HCT116 (cell line): ENCODE measurements around the gene TEX9. TPM values are rescaled to one million over a fixed set of nuclear protein-coding genes. Genes with fewer than 3 reads are reported as not detected.

Experiments used
- ATAC-seq: fragments of 200-7000 bp; cut with Tn5 transposase; 2 replicates; pipeline ENCODE4 v1.9.1; 2020; ENCODE audit warnings: mild to moderate bottlenecking, moderate library complexity
- BruUV-seq: library from RNA; stranded (reverse); fragments of 400-500 nt; replicated peaks from 2 replicates; lab custom pipeline; 2021; lab: Mats Ljungman, UMichigan
- CTCF ChIA-PET: fragments of 300-600 bp; sonication (Branson Sonifier 250); formaldehyde crosslinking; loops from one replicate; lab custom pipeline; 2021; ENCODE audit warnings: antibody characterized with exemption; lab: Charles Lee
- POLR2A ChIA-PET: fragments of 300-600, 350-600 bp; sonication (Branson Sonifier 250); formaldehyde crosslinking; loops from one replicate; lab custom pipeline; 2021; ENCODE audit warnings: antibody characterized with exemption; lab: Charles Lee
- RAD21 ChIA-PET, 2 experiments: fragments of 300-600 bp; sonication (Branson Sonifier 250); formaldehyde crosslinking; loops; one replicate each; lab custom pipeline; 2023; ENCODE audit warnings: low total read pairs in 2 of 2; ENCODE audit not compliant: uncharacterized antibody in 2 of 2, unreplicated experiment in 2 of 2, low non-redundant PET in 1 of 2; lab: Charles Lee
- DNase-seq: peaks from one replicate; pipeline ENCODE4 v3.0.0-alpha.2; 2010; ENCODE audit warnings: low read depth, low spot score
- H2AFZ ChIP-seq: fragments of 200-600 bp; shearing (Covaris generic), sonication (generic); 2 replicates; pipeline ENCODE4 v1.6.1; 2017; ENCODE audit warnings: low read depth, mixed run types, mixed read lengths, antibody characterized with exemption, low read length; ENCODE audit not compliant: poor library complexity, severe bottlenecking
- H3K27ac ChIP-seq: 2 replicates; pipeline ENCODE4 v1.5.1; 2012; ENCODE audit warnings: low read depth, low read length
- H3K27me3 ChIP-seq: fragments of 200-600 bp; sonication (generic); 2 replicates; pipeline ENCODE4 v1.6.1; 2016; ENCODE audit warnings: mixed run types, low read length, mixed read lengths; ENCODE audit not compliant: insufficient read depth
- H3K36me3 ChIP-seq, 2 experiments: fragments of 200-500 bp in 1 of 2; fragments of 200-600 bp in 1 of 2; sonication (Bioruptor generic) in 1 of 2; sonication (generic) in 1 of 2; 2 replicates each; pipeline versions ENCODE4 v1.5.1 to v1.6.1; 2014 to 2016; ENCODE audit warnings: low read length in 2 of 2, inconsistent platforms in 1 of 2, mixed read lengths in 1 of 2, mixed run types in 1 of 2; ENCODE audit not compliant: insufficient read depth in 2 of 2, control insufficient read depth in 1 of 2
- H3K4me1 ChIP-seq, 2 experiments: fragments of 200-600 bp in 1 of 2; sonication (generic) in 1 of 2; 2 replicates each; pipeline versions ENCODE4 v1.5.1 to v1.6.1; 2012 to 2017; ENCODE audit warnings: low read length in 2 of 2, inconsistent platforms in 1 of 2, mild to moderate bottlenecking in 1 of 2, mixed read lengths in 1 of 2, mixed run types in 1 of 2, moderate library complexity in 1 of 2; ENCODE audit not compliant: insufficient read depth in 2 of 2, control insufficient read depth in 1 of 2
- H3K4me2 ChIP-seq: fragments of 200-600 bp; sonication (generic); 2 replicates; pipeline ENCODE4 v1.6.1; 2017; ENCODE audit warnings: mixed run types, low read length, mixed read lengths
- H3K4me3 ChIP-seq, 2 experiments: fragments of 200-600 bp in 1 of 2; sonication (generic) in 1 of 2; replicated peaks in 1 of 2; 2 replicates each; pipeline ENCODE4 v1.5.1; 2011 to 2016; ENCODE audit warnings: low read length in 2 of 2, control low read depth in 1 of 2, low read depth in 1 of 2, mild to moderate bottlenecking in 1 of 2, mixed read lengths in 1 of 2, mixed run types in 1 of 2
- H3K79me2 ChIP-seq: fragments of 200-600 bp; sonication (generic); 2 replicates; pipeline ENCODE4 v1.6.1; 2017; ENCODE audit warnings: mild to moderate bottlenecking, mixed run types, low read length, moderate library complexity, mixed read lengths; ENCODE audit not compliant: insufficient read depth
- H3K9ac ChIP-seq: fragments of 200-600 bp; sonication (generic); 2 replicates; pipeline ENCODE4 v1.6.1; 2016; ENCODE audit warnings: low read length, mixed read lengths
- H3K9me2 ChIP-seq: fragments of 200-600 bp; sonication (generic), shearing (Covaris generic); 2 replicates; pipeline ENCODE4 v1.6.1; 2017; ENCODE audit warnings: mixed run types, mild to moderate bottlenecking, moderate library complexity; ENCODE audit not compliant: insufficient read depth
- H3K9me3 ChIP-seq, 2 experiments: fragments of 200-500 bp in 1 of 2; fragments of 200-600 bp in 1 of 2; sonication (Bioruptor generic) in 1 of 2; sonication (generic) in 1 of 2; 2 replicates each; pipeline ENCODE4 v1.6.1; 2014 to 2017; ENCODE audit warnings: low read length in 2 of 2, mixed read lengths in 2 of 2, inconsistent platforms in 1 of 2, low read depth in 1 of 2, mild to moderate bottlenecking in 1 of 2, mixed run types in 1 of 2, moderate library complexity in 1 of 2; ENCODE audit not compliant: control insufficient read depth in 1 of 2, insufficient read depth in 1 of 2
- H4K20me1 ChIP-seq: fragments of 200-600 bp; sonication (generic), shearing (Covaris generic); 2 replicates; pipeline ENCODE4 v1.6.1; 2017; ENCODE audit warnings: mixed run types, mild to moderate bottlenecking, moderate library complexity; ENCODE audit not compliant: insufficient read depth
- CBX3 ChIP-seq: IDR thresholded peaks from 2 replicates; pipeline ENCODE4 v1.6.1; 2012; ENCODE audit warnings: low read depth
- CEBPB ChIP-seq: IDR thresholded peaks from 2 replicates; pipeline ENCODE4 v1.6.1; 2012; ENCODE audit warnings: low read depth
- EGR1 ChIP-seq: IDR thresholded peaks from 2 replicates; pipeline ENCODE4 v1.6.1; 2012; ENCODE audit warnings: low read depth
- EZH2 ChIP-seq: fragments of 200-600 bp; sonication (generic); IDR thresholded peaks from 2 replicates; pipeline ENCODE4 v1.6.1; 2017; ENCODE audit warnings: antibody characterized with exemption, mixed run types
- EZH2phosphoT487 ChIP-seq: fragments of 200-600 bp; IDR thresholded peaks from 2 replicates; pipeline ENCODE4 v1.6.1; 2018; ENCODE audit warnings: antibody characterized with exemption, borderline replicate concordance
- JUND ChIP-seq: IDR thresholded peaks from 2 replicates; pipeline ENCODE4 v1.6.1; 2012
- POLR2A ChIP-seq: IDR thresholded peaks from 2 replicates; pipeline ENCODE4 v1.7.0; 2011; ENCODE audit warnings: borderline replicate concordance; ENCODE audit not compliant: insufficient read depth, insufficient read length; ENCODE audit errors: extremely low read depth
- POLR2AphosphoS5 ChIP-seq: IDR thresholded peaks from 2 replicates; pipeline ENCODE4 v1.6.1; 2011; ENCODE audit warnings: mild to moderate bottlenecking, low read depth, low read length, moderate library complexity
- RAD21 ChIP-seq: IDR thresholded peaks from 2 replicates; pipeline ENCODE4 v1.6.1; 2012; ENCODE audit warnings: low read depth, mild to moderate bottlenecking
- SP1 ChIP-seq: IDR thresholded peaks from 2 replicates; pipeline ENCODE4 v1.6.1; 2012; ENCODE audit warnings: low read depth
- SRF ChIP-seq: IDR thresholded peaks from 2 replicates; pipeline ENCODE4 v1.6.1; 2012; ENCODE audit warnings: low read depth
- TCF7L2 ChIP-seq: IDR thresholded peaks from 2 replicates; pipeline ENCODE4 v1.7.0; 2011; ENCODE audit warnings: borderline replicate concordance, inconsistent platforms; ENCODE audit not compliant: insufficient read depth, insufficient read length; ENCODE audit errors: extremely low read depth
- YY1 ChIP-seq: IDR thresholded peaks from 2 replicates; pipeline ENCODE4 v1.6.1; 2011; ENCODE audit warnings: low read length, low read depth, moderate library complexity, mild to moderate bottlenecking; ENCODE audit not compliant: insufficient replicate concordance; ENCODE audit errors: extremely low read depth
- ZFX ChIP-seq: fragments of 450-650 bp; IDR thresholded peaks from 2 replicates; pipeline ENCODE4 v1.6.1; 2017
- ZNF274 ChIP-seq: fragments of 200-500 bp; sonication (Bioruptor generic); IDR thresholded peaks from 2 replicates; pipeline ENCODE4 v1.6.1; 2014; ENCODE audit warnings: mild to moderate bottlenecking, low read depth, low read length, inconsistent platforms
- intact Hi-C: fragments of 100-400 bp; cut with micrococcal nuclease; formaldehyde crosslinking; loops from 2 replicates; pipeline ENCODE4 v1.10.0; 2022
- total RNA-seq: library from RNA; stranded (reverse); gene quantifications from one replicate; pipeline ENCODE4 v1.2.1, GENCODE V29; 2021; ENCODE audit not compliant: unreplicated experiment
- TF ChIP-seq, protein P1 (sequence below), 3 experiments: fragments of 200-600 bp in 1 of 3; sonication (generic) in 1 of 3; IDR thresholded peaks in 2 of 3; conservative IDR thresholded peaks in 1 of 3; 2 replicates each; pipeline ENCODE4 v1.5.1; 2012 to 2017; ENCODE audit warnings: low read depth in 2 of 3, low read length in 2 of 3, antibody characterized with exemption in 1 of 3, borderline replicate concordance in 1 of 3, control low read depth in 1 of 3, mild to moderate bottlenecking in 1 of 3, mixed read lengths in 1 of 3, mixed run types in 1 of 3, moderate library complexity in 1 of 3; ENCODE audit not compliant: insufficient read depth in 1 of 3
- TF ChIP-seq, protein P2 (sequence below): IDR thresholded peaks from 2 replicates; pipeline ENCODE4 v1.6.1; 2012

TEX9 gene
- total RNA-seq, 1 experiment from 2014 or later, result 5.2 TPM

DNA sequence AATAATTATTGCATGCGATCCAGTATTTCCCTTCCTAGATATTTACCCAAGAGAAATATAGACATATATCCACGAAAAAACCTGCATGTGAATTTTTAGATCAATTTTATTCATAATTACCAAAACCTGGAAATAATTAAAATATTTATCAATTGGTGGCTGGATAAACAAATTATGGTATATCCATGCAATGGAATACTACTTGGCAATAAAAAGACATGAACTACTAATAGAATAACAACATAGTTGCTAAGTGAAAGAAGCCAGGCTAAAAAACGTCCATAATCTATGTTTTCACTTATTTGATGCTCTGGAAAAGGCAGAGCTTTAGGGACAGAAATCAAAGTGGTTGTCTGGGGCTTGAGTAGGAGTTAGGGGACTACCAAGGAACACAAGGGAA lies 20.7 kb downstream of the TEX9 start:
- H3K4me1 ChIP-seq, result peaks cover 0 to 6% of the 10 kb centered on the region in 2 experiments; a peak in 1 of 4 replicates
- ATAC-seq, result no peak
- H3K79me2 ChIP-seq, result no peaks in the 10 kb centered on the region
- intact Hi-C loops, result no loop called here
- no peak overlapping the region for H3K4me2 ChIP-seq
- no peaks in the 10 kb centered on the region for H4K20me1 ChIP-seq
- H3K4me3 ChIP-seq, result no peak overlapping the region
- no peaks in the 10 kb centered on the region for H3K36me3 ChIP-seq
- no TSS peak for BruUV-seq
- no peak overlapping the region for H3K27ac ChIP-seq
- no peaks in the 10 kb centered on the region for H3K9me3 ChIP-seq
- H3K27me3 ChIP-seq, result no peaks in the 10 kb centered on the region
- no peak overlapping the region for H2AFZ ChIP-seq
- ChIA-PET CTCF (no interaction called here), RAD21 (no interaction called here), POLR2A (no interaction called here)
- TF ChIP-seq EGR1 (no peak), SP1 (no peak), POLR2AphosphoS5 (no peak), EZH2phosphoT487 (no peak)
- DNase-seq, result no peak
- H3K9ac ChIP-seq, result no peak overlapping the region
- H3K9me2 ChIP-seq, result no peaks in the 10 kb centered on the region

DNA sequence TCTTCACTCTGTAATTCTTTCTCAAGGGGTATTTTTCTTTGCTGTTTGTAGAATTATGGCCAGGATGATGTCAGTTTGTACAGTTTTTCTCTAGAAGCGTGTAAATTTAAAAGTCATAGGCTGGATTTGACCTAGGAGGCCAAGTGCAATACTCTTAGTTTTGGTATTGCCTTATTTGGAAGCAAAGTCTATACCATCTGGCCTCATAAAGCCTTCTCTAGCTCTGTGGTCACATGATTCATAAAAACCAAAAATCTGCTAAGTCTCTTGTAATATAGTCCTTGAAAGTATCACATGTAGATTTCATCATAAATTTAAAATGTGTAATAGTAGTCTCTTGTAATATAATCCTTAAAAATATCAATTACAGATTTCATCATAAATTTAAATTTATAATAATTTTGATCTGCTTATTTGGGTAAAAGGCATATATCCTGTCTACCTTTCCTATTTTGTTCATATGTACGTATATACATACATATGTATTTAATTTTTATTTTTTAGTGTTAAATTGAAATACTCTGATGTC lies 25.6 kb downstream of the TEX9 start:
- H3K9ac ChIP-seq, result no peak overlapping the region
- no peaks in the 10 kb centered on the region for H3K9me2 ChIP-seq
- no peaks in the 10 kb centered on the region for H3K4me1 ChIP-seq
- no peak for ATAC-seq
- H2AFZ ChIP-seq, result no peak overlapping the region
- CTCF ChIA-PET, result no interaction called here
- H3K27me3 ChIP-seq, result no peaks in the 10 kb centered on the region
- no peaks in the 10 kb centered on the region for H4K20me1 ChIP-seq
- no peak overlapping the region for H3K4me3 ChIP-seq
- intact Hi-C loops, result no loop called here
- H3K27ac ChIP-seq, result no peak overlapping the region
- H3K79me2 ChIP-seq, result no peaks in the 10 kb centered on the region
- no peak for DNase-seq
- RAD21 ChIA-PET, result no interaction called here
- BruUV-seq, result no TSS peak
- POLR2A ChIA-PET, result no interaction called here
- H3K36me3 ChIP-seq, result no peaks in the 10 kb centered on the region
- no peak overlapping the region for H3K4me2 ChIP-seq
- H3K9me3 ChIP-seq, result no peaks in the 10 kb centered on the region
- TF ChIP-seq YY1, result no peak
- no peak for TF ChIP-seq RAD21
- TF ChIP-seq SP1, result no peak
- TF ChIP-seq, protein P1, sequence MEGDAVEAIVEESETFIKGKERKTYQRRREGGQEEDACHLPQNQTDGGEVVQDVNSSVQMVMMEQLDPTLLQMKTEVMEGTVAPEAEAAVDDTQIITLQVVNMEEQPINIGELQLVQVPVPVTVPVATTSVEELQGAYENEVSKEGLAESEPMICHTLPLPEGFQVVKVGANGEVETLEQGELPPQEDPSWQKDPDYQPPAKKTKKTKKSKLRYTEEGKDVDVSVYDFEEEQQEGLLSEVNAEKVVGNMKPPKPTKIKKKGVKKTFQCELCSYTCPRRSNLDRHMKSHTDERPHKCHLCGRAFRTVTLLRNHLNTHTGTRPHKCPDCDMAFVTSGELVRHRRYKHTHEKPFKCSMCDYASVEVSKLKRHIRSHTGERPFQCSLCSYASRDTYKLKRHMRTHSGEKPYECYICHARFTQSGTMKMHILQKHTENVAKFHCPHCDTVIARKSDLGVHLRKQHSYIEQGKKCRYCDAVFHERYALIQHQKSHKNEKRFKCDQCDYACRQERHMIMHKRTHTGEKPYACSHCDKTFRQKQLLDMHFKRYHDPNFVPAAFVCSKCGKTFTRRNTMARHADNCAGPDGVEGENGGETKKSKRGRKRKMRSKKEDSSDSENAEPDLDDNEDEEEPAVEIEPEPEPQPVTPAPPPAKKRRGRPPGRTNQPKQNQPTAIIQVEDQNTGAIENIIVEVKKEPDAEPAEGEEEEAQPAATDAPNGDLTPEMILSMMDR (IDR thresholded peaks at IDR 0.05 in 2 of 3, conservative IDR thresholded peaks at IDR 0.05 in 1 of 3; ENCODE audit: borderline replicate concordance in 1 of 3, insufficient read depth in 1 of 3, low read depth in 2 of 3, low read length in 2 of 3), result no peak
- TF ChIP-seq, protein P2, sequence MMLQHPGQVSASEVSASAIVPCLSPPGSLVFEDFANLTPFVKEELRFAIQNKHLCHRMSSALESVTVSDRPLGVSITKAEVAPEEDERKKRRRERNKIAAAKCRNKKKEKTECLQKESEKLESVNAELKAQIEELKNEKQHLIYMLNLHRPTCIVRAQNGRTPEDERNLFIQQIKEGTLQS, result no peak
- TF ChIP-seq EGR1, result no peak
- TF ChIP-seq CBX3, result no peak
- no peak for TF ChIP-seq POLR2A
- no peak for TF ChIP-seq CEBPB
- no peak for TF ChIP-seq JUND
- no peak for TF ChIP-seq EZH2
- TF ChIP-seq TCF7L2, result no peak
- no peak for TF ChIP-seq POLR2AphosphoS5
- no peak for TF ChIP-seq ZFX
- TF ChIP-seq SRF, result no peak
- TF ChIP-seq ZNF274, result no peak
- no peak for TF ChIP-seq EZH2phosphoT487
